GM12878 (cell line): ENCODE measurements around the gene TBC1D2B. TPM values are rescaled to one million over a fixed set of nuclear protein-coding genes. Genes with fewer than 3 reads are reported as not detected.

Source experiments
- ATAC-seq: fragments of 200-7000 bp; cut with Tn5 transposase; 3 replicates; pipeline ENCODE4 v1.9.1; 2020; ENCODE audit warnings: mild to moderate bottlenecking, moderate library complexity
- BruUV-seq: library from RNA; stranded (reverse); fragments of 400-500 nt; replicated peaks from 2 replicates; lab custom pipeline; 2021; lab: Mats Ljungman, UMichigan
- CTCF ChIA-PET: fragments of 300-600 bp; sonication (Branson Sonifier 250); formaldehyde crosslinking; extraction: SDS; loops from one replicate; lab custom pipeline; 2021; ENCODE audit warnings: inconsistent platforms; lab: Yijun Ruan, JAX
- POLR2A ChIA-PET: fragments of 350-600 bp; formaldehyde crosslinking; extraction: SDS; loops from one replicate; lab custom pipeline; 2021; ENCODE audit warnings: inconsistent platforms; lab: Charles Lee
- RAD21 ChIA-PET: fragments of 300-600 bp; sonication (Branson Sonifier 250); formaldehyde crosslinking; loops from one replicate; lab custom pipeline; 2023; ENCODE audit warnings: antibody characterized with exemption; ENCODE audit not compliant: unreplicated experiment; lab: Charles Lee
- SMC1A ChIA-PET: fragments of 300-600 bp; sonication (Branson Sonifier 250); formaldehyde crosslinking; loops from one replicate; lab custom pipeline; 2023; ENCODE audit not compliant: unreplicated experiment, uncharacterized antibody; lab: Charles Lee
- DNase-seq: peaks from one replicate; pipeline ENCODE4 v3.0.0-alpha.2; 2011; ENCODE audit warnings: low read depth, low spot score
- FAIRE-seq: peaks from 3 replicates; lab custom pipeline; 2011; peaks lifted over from hg19 to GRCh38; lab: Jason Lieb, UNC
- H2AFZ ChIP-seq: 2 replicates; pipeline ENCODE4 v1.6.0; 2011; ENCODE audit warnings: low read depth, low read length, control low read depth; ENCODE audit not compliant: control insufficient read depth
- H3K27ac ChIP-seq: 2 replicates; pipeline ENCODE4 v1.5.1; 2011; ENCODE audit warnings: control low read depth; ENCODE audit not compliant: control insufficient read depth, insufficient read depth
- H3K27me3 ChIP-seq, 2 experiments: replicated peaks in 1 of 2; 2 replicates each; pipeline versions ENCODE4 v1.6.0 to v1.6.1; 2011; ENCODE audit warnings: low read length in 1 of 2; ENCODE audit not compliant: control insufficient read depth in 2 of 2, insufficient read depth in 2 of 2
- H3K36me3 ChIP-seq, 2 experiments: 2 replicates each; pipeline ENCODE4 v1.5.1; 2011; ENCODE audit warnings: low read length in 1 of 2; ENCODE audit not compliant: control insufficient read depth in 2 of 2, insufficient read depth in 2 of 2
- H3K4me1 ChIP-seq: 2 replicates; pipeline ENCODE4 v1.6.1; 2011; ENCODE audit warnings: mild to moderate bottlenecking, low read length, moderate library complexity, mixed read lengths; ENCODE audit not compliant: control insufficient read depth, insufficient read depth
- H3K4me2 ChIP-seq: 2 replicates; pipeline ENCODE4 v1.6.0; 2011; ENCODE audit warnings: control low read depth; ENCODE audit not compliant: control insufficient read depth, insufficient read depth
- H3K4me3 ChIP-seq: fragments of 200-600 bp; sonication (generic); 2 replicates; pipeline ENCODE4 v1.5.1; 2016
- H3K79me2 ChIP-seq: 2 replicates; pipeline ENCODE4 v1.6.0; 2011; ENCODE audit warnings: low read length; ENCODE audit not compliant: control insufficient read depth, insufficient read depth
- H3K9ac ChIP-seq: 2 replicates; pipeline ENCODE4 v1.8.0; 2011; ENCODE audit warnings: low read length, control low read depth, mixed read lengths; ENCODE audit not compliant: control insufficient read depth, insufficient read depth
- H3K9me3 ChIP-seq: replicated peaks from 3 replicates; pipeline ENCODE4 v1.5.1; 2011; ENCODE audit warnings: mild to moderate bottlenecking, low read length; ENCODE audit not compliant: control insufficient read depth, insufficient read depth
- H4K20me1 ChIP-seq: 2 replicates; pipeline ENCODE4 v1.6.0; 2011; ENCODE audit not compliant: control insufficient read depth, insufficient read depth
- ATF3 ChIP-seq: IDR thresholded peaks from 2 replicates; pipeline ENCODE4 v1.6.1; 2011; ENCODE audit warnings: low read depth, mild to moderate bottlenecking, low read length, moderate library complexity, borderline replicate concordance; ENCODE audit errors: extremely low read depth
- BACH1 ChIP-seq: fragments of 450-650 bp; IDR thresholded peaks from 2 replicates; pipeline ENCODE4 v1.6.1; 2017; ENCODE audit warnings: mild to moderate bottlenecking, borderline replicate concordance
- BHLHE40 ChIP-seq, 2 experiments: fragments of 450-650 bp in 1 of 2; IDR thresholded peaks; 2 replicates each; pipeline ENCODE4 v1.6.1; 2011 to 2017; ENCODE audit warnings: low read depth in 2 of 2, borderline replicate concordance in 1 of 2, improper control_type of control experiment in 1 of 2, low read length in 1 of 2, mild to moderate bottlenecking in 1 of 2
- BMI1 ChIP-seq: fragments of 450-650 bp; IDR thresholded peaks from 2 replicates; pipeline ENCODE4 v1.6.1; 2016; ENCODE audit warnings: mild to moderate bottlenecking, moderate library complexity, borderline replicate concordance
- CHD1 ChIP-seq: IDR thresholded peaks from 2 replicates; pipeline ENCODE4 v1.6.1; 2012; ENCODE audit warnings: low read depth, low read length, improper control_type of control experiment
- CREM ChIP-seq: IDR thresholded peaks from 2 replicates; pipeline ENCODE4 v1.6.1; 2014; ENCODE audit warnings: antibody characterized with exemption, low read depth
- E2F4 ChIP-seq: IDR thresholded peaks from 2 replicates; pipeline ENCODE4 v1.6.1; 2012; ENCODE audit warnings: low read depth, low read length, improper control_type of control experiment
- FOS ChIP-seq: IDR thresholded peaks from 3 replicates; pipeline ENCODE4 v1.6.1; 2011; ENCODE audit warnings: borderline replicate concordance; ENCODE audit not compliant: insufficient read length; ENCODE audit errors: extremely low read depth
- NBN ChIP-seq: fragments of 450-650 bp; IDR thresholded peaks from 2 replicates; pipeline ENCODE4 v1.6.1; 2016
- NR2C1 ChIP-seq: fragments of 450-650 bp; IDR thresholded peaks from 2 replicates; pipeline ENCODE4 v1.6.1; 2017; ENCODE audit warnings: antibody characterized with exemption, mild to moderate bottlenecking, moderate library complexity
- NR2F1 ChIP-seq: fragments of 450-650 bp; conservative IDR thresholded peaks from 2 replicates; pipeline ENCODE4 v1.6.1; 2017; ENCODE audit warnings: mild to moderate bottlenecking
- POLR2AphosphoS5 ChIP-seq: IDR thresholded peaks from 2 replicates; pipeline ENCODE4 v1.6.1; 2011; ENCODE audit warnings: mild to moderate bottlenecking, low read length, inconsistent platforms
- RAD51 ChIP-seq: fragments of 450-650 bp; IDR thresholded peaks from 2 replicates; pipeline ENCODE4 v1.6.1; 2016; ENCODE audit warnings: moderate library complexity, mild to moderate bottlenecking, inconsistent platforms
- RB1 ChIP-seq: fragments of 450-650 bp; formaldehyde crosslinking; IDR thresholded peaks from 2 replicates; pipeline ENCODE4 v1.6.1; 2017; ENCODE audit warnings: mild to moderate bottlenecking, borderline replicate concordance
- SMARCA5 ChIP-seq: fragments of 450-650 bp; IDR thresholded peaks from 2 replicates; pipeline ENCODE4 v1.6.1; 2017; ENCODE audit warnings: mild to moderate bottlenecking
- TARDBP ChIP-seq: IDR thresholded peaks from 2 replicates; pipeline ENCODE4 v1.6.1; 2016; ENCODE audit warnings: borderline replicate concordance
- USF2 ChIP-seq: IDR thresholded peaks from 2 replicates; pipeline ENCODE4 v1.6.1; 2011; ENCODE audit warnings: low read depth, low read length, improper control_type of control experiment, borderline replicate concordance
- ZNF24 ChIP-seq: fragments of 450-650 bp; IDR thresholded peaks from 2 replicates; pipeline ENCODE4 v1.6.1; 2017; ENCODE audit warnings: antibody characterized with exemption, mild to moderate bottlenecking
- WGBS: methylation state at CpG from one replicate; pipeline ENCODE4 v1.1.6; 2016; ENCODE audit warnings: low lambda C conversion rate; ENCODE audit not compliant: insufficient replicate concordance, insufficient coverage; ENCODE audit errors: missing lambda C conversion rate; 5-methylcytosine and 5-hydroxymethylcytosine counted together
- in situ Hi-C: fragments of 300-500 bp; cut with MboI; formaldehyde crosslinking; loops from 9 replicates; pipeline ENCODE4 v1.14.3; 2018; ENCODE audit warnings: mixed read lengths
- intact Hi-C: fragments of 100-400 bp; cut with micrococcal nuclease; formaldehyde crosslinking; loops from one replicate; pipeline ENCODE4 v1.14.2; 2022; ENCODE audit not compliant: unreplicated experiment
- polyA plus RNA-seq, 11 experiments: library from polyadenylated mRNA; depleted of rRNA in 4 of 11; unstranded in 6 of 11; stranded (reverse) in 5 of 11; fragments of >200 nt; fragmentation: Nextera tagmentation in 4 of 11; fragmentation: Illumina TruSeq in 1 of 11; extraction: Ambion mirVana in 4 of 11; extraction: Trizol in 1 of 11; gene quantifications; 1 replicate in 1 of 11; 2 replicates in 10 of 11; pipeline versions ENCODE4 v1.2.1 to v1.2.3, GENCODE V29; 2011 to 2016; ENCODE audit warnings: inconsistent platforms in 2 of 11, missing spikeins in 2 of 11, low read depth in 1 of 11
- total RNA-seq, 4 experiments: library from RNA; depleted of rRNA in 3 of 4; stranded (reverse); fragments of >200 nt in 3 of 4; fragmentation: Illumina TruSeq in 1 of 4; extraction: Trizol in 1 of 4; gene quantifications; 2 replicates each; pipeline versions ENCODE4 v1.2.1 to v1.2.3, GENCODE V29; 2013 to 2021

TBC1D2B gene
- total and polyA plus RNA-seq, 10 of the 15 experiments (the other 5 are each of a cell fraction or from before 2014, with no cell fraction given): 1.3 to 53.4 (median 19.4) TPM

GRCh38 chr15:77981281-77982126 is 96.0 kb downstream of the TBC1D2B start:
- H3K27me3 ChIP-seq: no peaks in the 10 kb centered on the region
- ATAC-seq (no peak), DNase-seq (no peak), FAIRE-seq (no peak)
- no peaks in the 10 kb centered on the region for H4K20me1 ChIP-seq
- H2AFZ ChIP-seq: no peak overlapping the region
- no TSS peak for BruUV-seq
- H3K9ac ChIP-seq: no peak overlapping the region
- TF ChIP-seq FOS: no peak
- TF ChIP-seq BACH1: no peak
- no peak for TF ChIP-seq POLR2AphosphoS5
- TF ChIP-seq E2F4: no peak
- no peak for TF ChIP-seq USF2
- TF ChIP-seq CREM: no peak
- TF ChIP-seq ATF3: no peak
- no peak for TF ChIP-seq NR2C1
- TF ChIP-seq RAD51: no peak
- TF ChIP-seq CHD1: no peak
- no peak for TF ChIP-seq NR2F1
- TF ChIP-seq NBN: no peak
- TF ChIP-seq TARDBP: no peak
- TF ChIP-seq RB1: no peak
- TF ChIP-seq BMI1: no peak
- no peak for TF ChIP-seq SMARCA5
- no peak for TF ChIP-seq BHLHE40 (IDR thresholded peaks at IDR 0.05; ENCODE audit: borderline replicate concordance in 1 of 2, low read depth in 2 of 2, low read length in 1 of 2)
- TF ChIP-seq ZNF24: no peak
- WGBS: 52% methylated on average over 29 of the region's 30 CpGs
- no peak overlapping the region for H3K27ac ChIP-seq
- H3K4me2 ChIP-seq: no peak overlapping the region
- H3K4me1 ChIP-seq: no peaks in the 10 kb centered on the region
- ChIA-PET SMC1A (interaction anchor here (2.9 kb wide), 1 partner anchor 127 kb away, joined by 7 read pairs; no protein-coding TSS in a partner anchor), RAD21 (no interaction called here), CTCF (interaction anchor here (1.0 to 1.7 kb wide), 4 partner anchors 15 to 127 kb away, joined by 3 to 6 read pairs (median 4); no protein-coding TSS in a partner anchor), POLR2A (no interaction called here)
- no peaks in the 10 kb centered on the region for H3K36me3 ChIP-seq
- in situ Hi-C loops (no loop called here), intact Hi-C loops (no loop called here)
- H3K4me3 ChIP-seq: no peak overlapping the region
- H3K79me2 ChIP-seq: no peaks in the 10 kb centered on the region
- H3K9me3 ChIP-seq: no peaks in the 10 kb centered on the region
